M059J (cell line): ENCODE results near the gene COX10. TPM values are rescaled to one million over a fixed set of nuclear protein-coding genes. Genes with fewer than 3 reads are reported as not detected.
"Not testable (repeated sequence)": the region's sequence is repeated elsewhere in the genome, so short reads cannot be mapped to it uniquely, and the experiment has no call there.

ENCODE experiments used
- DNase-seq: peaks from one replicate; pipeline ENCODE4 v3.0.0-alpha.2; 2012; ENCODE audit warnings: low read depth
- total RNA-seq: library from RNA; depleted of rRNA; stranded (reverse); fragments of >200 nt; shearing (Covaris generic); gene quantifications from 2 replicates; pipeline ENCODE4 v1.2.3, GENCODE V29; 2014

The COX10 gene
- total RNA-seq, 1 experiment from 2014 or later, result 18.3 TPM

- no peak for DNase-seq
Measured at GRCh38 chr17:14123619-14124278, 54.4 kb downstream of the COX10 start.

GRCh38 chr17:14124854-14125253 is 55.5 kb downstream of the COX10 start:
- DNase-seq, result no peak

- peak; percentile 15 for DNase-seq
Measured at GRCh38 chr17:14125518-14126137, 56.3 kb downstream of the COX10 start.

- no peak for DNase-seq
Measured at GRCh38 chr17:14133104-14133503, 63.8 kb downstream of the COX10 start.

- DNase-seq, result no peak
Measured at GRCh38 chr17:14134456-14134855, 65.2 kb downstream of the COX10 start.

GRCh38 chr17:14135906-14136590 is 66.7 kb downstream of the COX10 start:
- no peak for DNase-seq

GRCh38 chr17:14138649-14139048 is 69.3 kb downstream of the COX10 start:
- DNase-seq, result no peak

- no peak for DNase-seq
Measured at GRCh38 chr17:14143688-14144087, 74.4 kb downstream of the COX10 start.

GRCh38 chr17:14144508-14144907 is 75.2 kb downstream of the COX10 start:
- no peak for DNase-seq

- DNase-seq, result peak; percentile 1
Measured at GRCh38 chr17:14149751-14150150, 80.4 kb downstream of the COX10 start.

GRCh38 chr17:14150619-14151018 is 81.3 kb downstream of the COX10 start:
- no peak for DNase-seq

GRCh38 chr17:14152721-14153120 is 83.4 kb downstream of the COX10 start:
- DNase-seq, result no peak

- no peak for DNase-seq
Measured at GRCh38 chr17:14153374-14153773, 84.1 kb downstream of the COX10 start.

- peak; percentile 20 for DNase-seq
Measured at GRCh38 chr17:14156689-14157088, 87.4 kb downstream of the COX10 start.

GRCh38 chr17:14157822-14158221 is 88.5 kb downstream of the COX10 start:
- DNase-seq, result peak; percentile 48

GRCh38 chr17:14158707-14159106 is 89.4 kb downstream of the COX10 start:
- DNase-seq, result no peak

GRCh38 chr17:14161419-14161818 is 92.1 kb downstream of the COX10 start:
- no peak for DNase-seq

GRCh38 chr17:14165616-14166015 is 96.3 kb downstream of the COX10 start:
- no peak for DNase-seq

GRCh38 chr17:14167831-14168230 is 98.5 kb downstream of the COX10 start:
- not testable (repeated sequence) for DNase-seq

GRCh38 chr17:14168582-14168981 is 99.3 kb downstream of the COX10 start:
- no peak for DNase-seq

- no peak for DNase-seq
Measured at GRCh38 chr17:14169287-14169686, 100.0 kb downstream of the COX10 start.

GRCh38 chr17:14169901-14170300 is 100.6 kb downstream of the COX10 start:
- no peak for DNase-seq

GRCh38 chr17:14176989-14177388 is 107.7 kb downstream of the COX10 start:
- not testable (repeated sequence) for DNase-seq
